Measurements from ENCODE around the gene SIM1.

The SIM1 gene

GRCh38 chr6:100353276-100354015 is 111.3 kb downstream of the SIM1 start:
- TF ChIP-seq CTCF (IDR thresholded peaks at IDR 0.05; ENCODE audit: low read depth, low read length), result no peak
- H3K4me3 ChIP-seq (replicated peaks in 1 of 2; ENCODE audit: low read depth in 2 of 2, low read length in 2 of 2), result no peak overlapping the region
- DNase-seq (ENCODE audit: low read depth in 2 of 2), result peak; percentile 79 to 84

GRCh38 chr6:100350139-100350538 is 114.6 kb downstream of the SIM1 start:
- DNase-seq (ENCODE audit: low read depth in 2 of 2), result no peak
- no peak for TF ChIP-seq CTCF (IDR thresholded peaks at IDR 0.05; ENCODE audit: low read depth, low read length)
- no peak overlapping the region for H3K4me3 ChIP-seq (replicated peaks in 1 of 2; ENCODE audit: low read depth in 2 of 2, low read length in 2 of 2)

GRCh38 chr6:100349366-100349765 is 115.4 kb downstream of the SIM1 start:
- no peak overlapping the region for H3K4me3 ChIP-seq (replicated peaks in 1 of 2; ENCODE audit: low read depth in 2 of 2, low read length in 2 of 2)
- DNase-seq (ENCODE audit: low read depth in 2 of 2), result no peak
- TF ChIP-seq CTCF (IDR thresholded peaks at IDR 0.05; ENCODE audit: low read depth, low read length), result no peak

GRCh38 chr6:100347901-100348550 is 116.7 kb downstream of the SIM1 start:
- H3K4me3 ChIP-seq (replicated peaks in 1 of 2; ENCODE audit: low read depth in 2 of 2, low read length in 2 of 2), result no peak overlapping the region
- peak; percentile 55 to 69 for DNase-seq (ENCODE audit: low read depth in 2 of 2)

GRCh38 chr6:100346828-100347227 is 117.9 kb downstream of the SIM1 start:
- no peak for TF ChIP-seq CTCF (IDR thresholded peaks at IDR 0.05; ENCODE audit: low read depth, low read length)
- no peak overlapping the region for H3K4me3 ChIP-seq (replicated peaks in 1 of 2; ENCODE audit: low read depth in 2 of 2, low read length in 2 of 2)
- peak; percentile 65 to 88 for DNase-seq (ENCODE audit: low read depth in 2 of 2)

More at GRCh38 chr6:100347901-100348550, 116.7 kb downstream of the SIM1 start:
- no peak for TF ChIP-seq CTCF (IDR thresholded peaks at IDR 0.05; ENCODE audit: low read depth, low read length)

GRCh38 chr6:100346203-100346602 is 118.5 kb downstream of the SIM1 start:
- peak in 1 of 2 donors; percentile 56 for DNase-seq (ENCODE audit: low read depth in 2 of 2)
- TF ChIP-seq CTCF (IDR thresholded peaks at IDR 0.05; ENCODE audit: low read depth, low read length), result no peak
- H3K4me3 ChIP-seq (replicated peaks in 1 of 2; ENCODE audit: low read depth in 2 of 2, low read length in 2 of 2), result no peak overlapping the region

Measured in cardiac fibroblast (primary cell).